HEK293T (cell line): ENCODE data around the gene MMUT.

ENCODE experiments used
- CTCF ChIA-PET: fragments of 350-600 bp; formaldehyde crosslinking; extraction: SDS; loops from one replicate; lab custom pipeline; 2021; ENCODE audit warnings: antibody characterized with exemption, inconsistent platforms; lab: Yijun Ruan, JAX
- POLR2A ChIA-PET: fragments of 350-600 bp; formaldehyde crosslinking; extraction: SDS; loops from one replicate; lab custom pipeline; 2020; ENCODE audit warnings: antibody characterized with exemption, inconsistent platforms; lab: Yijun Ruan, JAX
- DNase-seq: peaks from one replicate; pipeline ENCODE4 v3.0.0; 2012; ENCODE audit warnings: mixed read lengths; ENCODE audit errors: extremely low spot score
- ARNT ChIP-seq: fragments of 450-650 bp; IDR thresholded peaks from 2 replicates; pipeline ENCODE4 v1.6.1; 2017; ENCODE audit warnings: mild to moderate bottlenecking
- BHLHE40 ChIP-seq: fragments of 450-650 bp; IDR thresholded peaks from 2 replicates; pipeline ENCODE4 v1.6.1; 2016; ENCODE audit warnings: mild to moderate bottlenecking, moderate library complexity, borderline replicate concordance
- CTBP1 ChIP-seq: fragments of 450-650 bp; IDR thresholded peaks from 2 replicates; pipeline ENCODE4 v1.6.1; 2016; ENCODE audit warnings: borderline replicate concordance
- ELF4 ChIP-seq: fragments of 450-650 bp; IDR thresholded peaks from 2 replicates; pipeline ENCODE4 v1.6.1; 2017; ENCODE audit warnings: antibody characterized with exemption
- FOXA1 ChIP-seq: fragments of 450-650 bp; IDR thresholded peaks from 2 replicates; pipeline ENCODE4 v1.6.1; 2016; ENCODE audit warnings: mild to moderate bottlenecking
- FOXK2 ChIP-seq: fragments of 450-650 bp; IDR thresholded peaks from 2 replicates; pipeline ENCODE4 v1.6.1; 2016; ENCODE audit warnings: mild to moderate bottlenecking
- FOXM1 ChIP-seq: fragments of 450-650 bp; IDR thresholded peaks from 2 replicates; pipeline ENCODE4 v1.6.1; 2017; ENCODE audit warnings: mild to moderate bottlenecking, borderline replicate concordance
- HDGF ChIP-seq: fragments of 450-650 bp; IDR thresholded peaks from 2 replicates; pipeline ENCODE4 v1.6.1; 2017; ENCODE audit warnings: antibody characterized with exemption, borderline replicate concordance
- L3MBTL2 ChIP-seq: fragments of 450-650 bp; conservative IDR thresholded peaks from 2 replicates; pipeline ENCODE4 v1.6.1; 2016; ENCODE audit warnings: mild to moderate bottlenecking
- LEF1 ChIP-seq: fragments of 450-650 bp; IDR thresholded peaks from 2 replicates; pipeline ENCODE4 v1.6.1; 2017; ENCODE audit warnings: mild to moderate bottlenecking, borderline replicate concordance
- NFRKB ChIP-seq: fragments of 450-650 bp; IDR thresholded peaks from 2 replicates; pipeline ENCODE4 v1.6.1; 2016; ENCODE audit warnings: mild to moderate bottlenecking, moderate library complexity
- SP1 ChIP-seq: fragments of 450-650 bp; IDR thresholded peaks from 2 replicates; pipeline ENCODE4 v1.6.1; 2017
- SUZ12 ChIP-seq: fragments of 450-650 bp; IDR thresholded peaks from 2 replicates; pipeline ENCODE4 v1.6.1; 2016; ENCODE audit warnings: mild to moderate bottlenecking
- TARDBP ChIP-seq: fragments of 450-650 bp; IDR thresholded peaks from 2 replicates; pipeline ENCODE4 v1.6.1; 2016
- ZNF384 ChIP-seq: fragments of 450-650 bp; IDR thresholded peaks from 2 replicates; pipeline ENCODE4 v1.6.1; 2016
- TF ChIP-seq, protein P1 (sequence below): fragments of 450-650 bp; IDR thresholded peaks from 2 replicates; pipeline ENCODE4 v1.6.1; 2016

Gene MMUT

GRCh38 chr6:49462927-49463611, at the start of gene MMUT, which contains the start of gene CENPQ:
Gene MMUT (minus strand): TSS chr6:49463253. CDS start chr6:49459466, 3,787 bp downstream.
Gene CENPQ (plus strand): TSS chr6:49463370. CDS start chr6:49470177, 6,807 bp downstream.
- peak; percentile 90 for DNase-seq
- CTCF ChIA-PET: no interaction called here
- POLR2A ChIA-PET: no interaction called here
- TF ChIP-seq L3MBTL2 (peak; percentile 57), SP1 (no peak), CTBP1 (no peak), FOXK2 (peak; percentile 90), ARNT (no peak), TARDBP (no peak), NFRKB (0 out of 2 replicates have a peak, but pooled peaks have one; percentile 26), ELF4 (peak; percentile 93)
- TF ChIP-seq, protein P1, sequence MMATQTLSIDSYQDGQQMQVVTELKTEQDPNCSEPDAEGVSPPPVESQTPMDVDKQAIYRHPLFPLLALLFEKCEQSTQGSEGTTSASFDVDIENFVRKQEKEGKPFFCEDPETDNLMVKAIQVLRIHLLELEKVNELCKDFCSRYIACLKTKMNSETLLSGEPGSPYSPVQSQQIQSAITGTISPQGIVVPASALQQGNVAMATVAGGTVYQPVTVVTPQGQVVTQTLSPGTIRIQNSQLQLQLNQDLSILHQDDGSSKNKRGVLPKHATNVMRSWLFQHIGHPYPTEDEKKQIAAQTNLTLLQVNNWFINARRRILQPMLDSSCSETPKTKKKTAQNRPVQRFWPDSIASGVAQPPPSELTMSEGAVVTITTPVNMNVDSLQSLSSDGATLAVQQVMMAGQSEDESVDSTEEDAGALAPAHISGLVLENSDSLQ: peak; percentile 74

DNA sequence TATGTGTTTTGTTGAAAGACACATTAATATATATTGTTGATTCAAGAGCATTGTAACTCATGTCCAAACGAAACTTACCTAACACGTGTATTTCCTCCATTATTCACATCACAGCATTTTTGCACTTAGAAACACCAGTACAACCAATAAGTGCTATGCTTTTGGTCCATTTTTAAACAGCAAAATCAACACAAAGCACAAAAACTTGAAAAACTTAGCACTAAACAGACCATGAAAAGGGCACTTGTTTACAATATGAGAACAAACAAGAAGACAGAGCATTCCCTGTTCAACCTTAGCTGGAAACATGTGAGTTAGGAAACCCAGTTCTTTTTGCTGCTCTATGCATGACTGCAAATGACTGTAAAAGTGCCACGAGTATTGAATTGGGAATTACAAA, 46.3 kb upstream of the MMUT start:
- ChIA-PET CTCF (interaction anchor here (0.5 to 1.0 kb wide), 2 partner anchors 9 to 22 kb away, joined by 3 to 5 read pairs; no protein-coding TSS in a partner anchor), POLR2A (no interaction called here)
- DNase-seq: no peak
- TF ChIP-seq BHLHE40 (no peak), L3MBTL2 (no peak), SP1 (no peak), NFRKB (no peak), FOXK2 (no peak), ZNF384 (no peak), CTBP1 (no peak), FOXM1 (no peak), TARDBP (no peak), ARNT (no peak), HDGF (no peak), SUZ12 (no peak), ELF4 (no peak), LEF1 (no peak)
- TF ChIP-seq, protein P1: no peak

- no peak for DNase-seq
- ChIA-PET CTCF (no interaction called here), POLR2A (no interaction called here)
- TF ChIP-seq HDGF: no peak
- no peak for TF ChIP-seq L3MBTL2
- TF ChIP-seq NFRKB: no peak
- no peak for TF ChIP-seq LEF1
Measured at GRCh38 chr6:49506569-49507111, 43.6 kb upstream of the MMUT start.

DNA sequence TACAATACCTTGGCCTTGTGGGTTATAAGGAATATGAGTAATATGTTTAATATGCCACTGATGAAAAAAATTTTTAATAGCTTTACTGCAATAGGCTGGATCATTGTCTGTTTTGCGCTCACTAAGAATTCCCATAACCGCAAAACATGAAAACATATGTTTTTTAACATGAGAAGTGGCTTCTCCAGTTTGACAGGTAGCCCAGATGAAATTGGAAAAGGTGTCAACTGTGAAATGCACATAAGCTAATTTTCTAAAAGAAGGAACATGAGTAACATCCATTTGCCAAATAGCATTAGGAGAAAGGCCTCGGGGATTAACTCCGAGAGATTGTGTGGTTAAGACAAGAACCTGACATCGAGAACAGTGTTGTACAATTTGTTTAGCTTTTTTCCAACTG, 41.6 kb upstream of the MMUT start:
- ChIA-PET CTCF (no interaction called here), POLR2A (no interaction called here)
- DNase-seq: no peak
- TF ChIP-seq CTBP1 (no peak), ELF4 (no peak), HDGF (no peak), SP1 (no peak), ZNF384 (no peak), FOXA1 (no peak), FOXK2 (no peak), LEF1 (no peak), L3MBTL2 (no peak), SUZ12 (no peak), NFRKB (no peak)
- TF ChIP-seq, protein P1: no peak

DNA sequence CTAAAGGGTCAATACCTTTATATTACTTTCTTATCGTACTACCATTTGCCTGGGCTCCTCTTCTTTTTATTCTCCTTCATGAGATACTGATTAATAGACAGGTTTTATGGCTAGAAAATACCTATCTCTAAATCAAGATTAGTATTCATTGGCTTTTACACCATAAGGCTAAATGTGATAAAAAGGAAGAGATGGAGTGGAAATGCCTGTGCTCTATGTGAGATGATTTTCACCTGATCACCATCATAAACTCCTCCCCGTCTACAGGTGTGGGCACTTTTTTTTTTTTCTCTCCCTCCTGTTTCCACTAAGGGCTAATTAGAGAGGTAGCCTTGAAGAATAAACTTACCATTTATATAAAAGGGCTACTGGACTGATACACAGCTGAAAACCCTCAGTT, 36.6 kb upstream of the MMUT start, which contains the start of gene GLYATL3:
Gene GLYATL3 (plus strand): TSS at position 301 of the 400 bp plus-strand sequence. CDS start 12,068 bp downstream, outside the sequence.
- ChIA-PET CTCF (no interaction called here), POLR2A (no interaction called here)
- TF ChIP-seq FOXK2: no peak
- TF ChIP-seq FOXM1: no peak
- TF ChIP-seq HDGF: no peak
- TF ChIP-seq SUZ12: no peak
- no peak for TF ChIP-seq NFRKB
- no peak for TF ChIP-seq CTBP1
- no peak for TF ChIP-seq LEF1
- TF ChIP-seq BHLHE40: no peak
- no peak for TF ChIP-seq TARDBP
- TF ChIP-seq, protein P1: no peak
- no peak for TF ChIP-seq L3MBTL2
- DNase-seq: no peak

- TF ChIP-seq FOXA1 (no peak), SUZ12 (no peak), NFRKB (no peak), L3MBTL2 (no peak), FOXK2 (no peak), BHLHE40 (no peak), ARNT (no peak), LEF1 (no peak), SP1 (no peak), HDGF (no peak), CTBP1 (no peak), TARDBP (no peak), FOXM1 (no peak), ELF4 (no peak), ZNF384 (no peak)
- TF ChIP-seq, protein P1: no peak
- ChIA-PET POLR2A (no interaction called here), CTCF (no interaction called here)
- DNase-seq: no peak
Measured at GRCh38 chr6:49499126-49499525, 36.1 kb upstream of the MMUT start.
